Natural killer cell (primary cell): ENCODE data around the gene SGCB. TPM values are rescaled to one million over a fixed set of nuclear protein-coding genes. Genes with fewer than 3 reads are reported as not detected.
"Not testable (repeated sequence)": the region's sequence is repeated elsewhere in the genome, so short reads cannot be mapped to it uniquely, and the experiment has no call there.

Experiments
- ATAC-seq, 3 donors: fragments of 150-1000 bp in 2 of 3; fragments of 200-7000 bp in 1 of 3; cut with Tn5 transposase; 1 replicate in 1 of 3; 2 replicates in 2 of 3; pipeline ENCODE4 v1.10.0; 2021; ENCODE audit warnings: mild to moderate bottlenecking in 2 of 3, moderate library complexity in 2 of 3
- DNase-seq, 2 donors: peaks; one replicate each; pipeline versions ENCODE4 v3.0.0 to v3.0.0-alpha.2; 2013 to 2021; ENCODE audit warnings: mixed read lengths in 1 of 2
- H3K27ac ChIP-seq: one replicate; pipeline ENCODE4 v1.5.1; 2013; ENCODE audit warnings: mild to moderate bottlenecking, low read length
- H3K27me3 ChIP-seq: one replicate; pipeline ENCODE4 v1.6.1; 2013; ENCODE audit warnings: low read length; ENCODE audit not compliant: control insufficient read depth, insufficient read depth
- H3K36me3 ChIP-seq: one replicate; pipeline ENCODE4 v1.6.1; 2013; ENCODE audit warnings: low read length; ENCODE audit not compliant: control insufficient read depth, insufficient read depth
- H3K4me1 ChIP-seq: one replicate; pipeline ENCODE4 v1.6.1; 2013; ENCODE audit warnings: low read length; ENCODE audit not compliant: control insufficient read depth, insufficient read depth
- H3K4me3 ChIP-seq: one replicate; pipeline ENCODE4 v1.5.1; 2013; ENCODE audit warnings: low read length
- H3K9me3 ChIP-seq: one replicate; pipeline ENCODE4 v1.6.1; 2013; ENCODE audit warnings: low read length; ENCODE audit not compliant: control insufficient read depth, insufficient read depth
- H3K27ac Mint-ChIP-seq, 2 donors: one replicate each; pipeline ENCODE4 v1.8.0; 2022; ENCODE audit warnings: mild to moderate bottlenecking in 2 of 2, mixed read lengths in 2 of 2, moderate library complexity in 1 of 2
- H3K27me3 Mint-ChIP-seq, 2 donors: one replicate each; pipeline ENCODE4 v1.8.0; 2022; ENCODE audit warnings: low read depth in 2 of 2, mixed read lengths in 2 of 2
- H3K36me3 Mint-ChIP-seq: one replicate; pipeline ENCODE4 v1.8.0; 2022; ENCODE audit warnings: mixed read lengths
- H3K4me1 Mint-ChIP-seq, 2 donors: one replicate each; pipeline ENCODE4 v1.8.0; 2022; ENCODE audit warnings: mixed read lengths in 2 of 2
- H3K4me3 Mint-ChIP-seq: one replicate; pipeline ENCODE4 v1.8.0; 2022; ENCODE audit warnings: mild to moderate bottlenecking, moderate library complexity, mixed read lengths
- H3K9me3 Mint-ChIP-seq, 2 donors: one replicate each; pipeline ENCODE4 v1.8.0; 2022; ENCODE audit warnings: mixed read lengths in 2 of 2
- CTCF ChIP-seq: fragments of 200-600 bp; IDR thresholded peaks from one replicate; pipeline ENCODE4 v1.8.0; 2022; ENCODE audit warnings: antibody characterized with exemption
- WGBS: methylation state at CpG from one replicate; pipeline ENCODE4 v1.1.7; 2013; ENCODE audit warnings: missing lambda C conversion rate; ENCODE audit not compliant: insufficient coverage; 5-methylcytosine and 5-hydroxymethylcytosine counted together
- intact Hi-C: fragments of 100-400 bp; cut with micrococcal nuclease; formaldehyde crosslinking; loops from one replicate; pipeline ENCODE4 v1.14.2; 2022
- total RNA-seq, 4 donors: library from RNA; stranded (reverse); fragments of 120-200 nt in 1 of 4; gene quantifications; one replicate each; pipeline versions ENCODE4 v1.2.3 to v1.2.4, GENCODE V29; 2013 to 2022

Gene SGCB
- total RNA-seq = 1 to 10 TPM in 1 of 3 donors, under 1 TPM in 2; 0.14 to 1.6 (median 0.68) TPM
- total RNA-seq (2013) = 1.7 TPM

DNA sequence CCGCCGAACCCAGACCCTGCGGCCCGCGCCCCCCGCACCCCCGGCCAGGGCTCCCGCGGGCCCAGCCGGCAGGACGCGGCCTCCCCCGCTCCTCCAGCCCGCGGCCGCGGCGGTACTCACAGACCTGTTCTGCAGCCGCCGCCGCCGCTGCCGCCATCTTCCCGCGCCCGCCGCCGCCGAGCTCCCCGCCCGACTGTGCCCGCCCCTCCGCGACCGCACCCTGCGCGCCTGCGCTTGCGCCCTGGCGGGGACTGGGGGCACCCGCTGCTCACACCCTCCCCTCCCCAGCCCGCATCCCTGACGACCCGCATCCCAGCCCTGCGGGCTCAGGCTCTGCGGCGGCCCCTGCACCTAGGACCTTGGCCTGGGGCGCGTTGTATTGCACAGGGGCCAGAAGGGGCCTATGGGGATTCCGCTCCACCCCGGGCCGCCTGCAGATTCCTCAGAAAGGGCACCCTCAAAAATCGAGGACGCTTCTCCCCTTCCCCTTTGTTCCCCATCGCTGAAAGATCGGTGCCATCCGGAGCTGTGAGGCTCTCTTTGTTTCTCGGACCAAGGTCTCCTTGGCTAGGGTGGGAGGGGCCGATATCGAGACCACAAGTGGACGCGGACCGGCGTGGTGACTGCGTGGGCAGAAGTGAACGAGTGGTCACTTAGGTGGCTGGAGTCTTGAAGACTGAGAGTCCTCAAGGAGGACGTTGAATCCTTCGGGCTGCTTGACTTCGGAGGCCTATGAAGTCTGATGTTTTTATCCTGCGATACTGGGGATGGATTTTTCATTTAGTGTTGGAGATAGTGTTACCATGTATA, at the start of gene SGCB:
TSS of gene SGCB (minus strand) at position 197 of the 810 bp plus-strand sequence. CDS start at position 157, 40 bp downstream.
- intact Hi-C loops = no loop called here
- peak; percentile 68 to 87 (median 74) for ATAC-seq
- H3K4me1 Mint-ChIP-seq = peaks cover 10 to 14% of the 10 kb centered on the region in 2 donors
- H3K4me3 ChIP-seq = peak within 1 kb of the TSS; percentile 37
- peaks cover 8% of the 10 kb centered on the region for H3K4me1 ChIP-seq
- no peak within 1 kb of the TSS for H3K27ac Mint-ChIP-seq
- H3K27me3 ChIP-seq = peaks cover 3% of the 10 kb centered on the region
- 4% methylated on average over 68 of the region's 70 CpGs for WGBS
- peaks cover 34 to 47% of the 10 kb centered on the region in 2 donors for H3K27me3 Mint-ChIP-seq
- H3K36me3 ChIP-seq = no peaks in the 10 kb centered on the region
- DNase-seq = peak in 1 of 2 donors; percentile 78
- peak within 1 kb of the TSS; percentile 89 for H3K4me3 Mint-ChIP-seq
- no peaks in the 10 kb centered on the region for H3K9me3 Mint-ChIP-seq
- TF ChIP-seq CTCF = no peak
- no peaks in the 10 kb centered on the region for H3K36me3 Mint-ChIP-seq
- no peak within 1 kb of the TSS for H3K27ac ChIP-seq
- no peaks in the 10 kb centered on the region for H3K9me3 ChIP-seq

- H3K4me1 ChIP-seq, H3K9me3 ChIP-seq, ATAC-seq, intact Hi-C loops, H3K4me3 Mint-ChIP-seq, H3K36me3 Mint-ChIP-seq, H3K4me3 ChIP-seq, DNase-seq, H3K27ac Mint-ChIP-seq, H3K36me3 ChIP-seq, H3K4me1 Mint-ChIP-seq, H3K27me3 ChIP-seq, H3K27me3 Mint-ChIP-seq, H3K27ac ChIP-seq: not testable (repeated sequence)
- peaks cover 6 to 14% of the 10 kb centered on the region in 2 donors for H3K9me3 Mint-ChIP-seq
- WGBS = 90% methylated on average over 1 of the region's 1 CpG
Measured at GRCh38 chr4:52086425-52086824, 48.3 kb upstream of the SGCB start.

DNA sequence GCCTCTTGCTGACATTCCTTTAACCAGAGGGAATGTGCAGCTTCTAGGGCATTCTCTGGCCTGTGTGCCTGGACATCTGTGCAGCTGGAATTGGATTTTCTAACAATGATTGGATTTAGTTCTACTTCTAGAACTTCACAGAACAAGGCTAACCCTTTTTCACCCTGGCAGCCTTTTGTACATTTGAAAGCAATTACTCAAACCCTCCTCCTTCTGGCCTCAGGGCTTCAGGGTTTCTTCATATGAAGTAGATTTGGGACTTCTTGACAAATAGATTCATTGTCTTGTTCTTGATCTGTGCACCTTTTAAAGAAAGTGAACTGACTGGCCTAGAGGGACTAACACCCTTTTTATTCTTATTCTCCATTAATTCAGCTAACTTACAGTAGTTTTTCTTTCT, 43.1 kb upstream of the SGCB start:
- Histone ChIP-seq H3K27me3 (no peaks in the 10 kb centered on the region), H3K36me3 (no peaks in the 10 kb centered on the region), H3K9me3 (no peaks in the 10 kb centered on the region), H3K4me1 (no peaks in the 10 kb centered on the region), H3K27ac (no peak overlapping the region), H3K4me3 (no peak overlapping the region)
- Mint-ChIP-seq H3K4me1 (no peaks in the 10 kb centered on the region), H3K4me3 (no peak overlapping the region), H3K27me3 (no peaks in the 10 kb centered on the region), H3K36me3 (no peaks in the 10 kb centered on the region), H3K9me3 (peaks cover 4 to 6% of the 10 kb centered on the region in 2 donors), H3K27ac (no peak overlapping the region)
- DNase-seq = no peak
- no peak for TF ChIP-seq CTCF
- no peak for ATAC-seq
- intact Hi-C loops = no loop called here

DNA sequence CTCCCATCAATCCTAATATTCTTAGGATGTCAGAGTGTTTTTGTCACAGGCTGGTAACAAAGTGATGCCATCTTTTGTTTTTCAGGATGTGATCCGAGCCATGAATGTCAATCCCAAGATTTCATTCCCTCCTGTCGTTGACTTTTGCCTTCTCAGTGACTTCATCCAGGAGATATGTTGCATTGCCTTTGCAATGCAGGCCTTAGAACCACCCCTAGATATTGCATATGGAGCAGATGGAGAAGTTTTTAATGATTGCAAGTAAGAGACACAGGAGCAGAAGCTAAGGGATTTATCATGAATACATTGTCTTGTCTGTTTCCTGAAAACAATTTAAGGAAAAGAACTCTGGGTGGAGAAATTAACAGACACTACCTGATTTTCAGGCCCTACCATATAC, 41.6 kb upstream of the SGCB start:
- TF ChIP-seq CTCF = no peak
- Mint-ChIP-seq H3K4me1 (no peaks in the 10 kb centered on the region), H3K36me3 (no peaks in the 10 kb centered on the region), H3K27me3 (peaks cover 0 to 3% of the 10 kb centered on the region in 2 donors), H3K27ac (no peak overlapping the region), H3K9me3 (peaks cover 4 to 6% of the 10 kb centered on the region in 2 donors), H3K4me3 (no peak overlapping the region)
- no peak overlapping the region for H3K4me3 ChIP-seq
- no peaks in the 10 kb centered on the region for H3K4me1 ChIP-seq
- no peak overlapping the region for H3K27ac ChIP-seq
- no peaks in the 10 kb centered on the region for H3K36me3 ChIP-seq
- intact Hi-C loops = no loop called here
- DNase-seq (no peak), ATAC-seq (no peak)
- no peaks in the 10 kb centered on the region for H3K27me3 ChIP-seq
- H3K9me3 ChIP-seq = no peaks in the 10 kb centered on the region
- 52% methylated on average over 2 of the region's 2 CpGs for WGBS
